ENCODE results near the gene EIF4EBP3.
A peak's percentile ranks its signal among the peaks of the same experiment; 100 is the strongest.
"Not testable (repeated sequence)": the region's sequence is repeated elsewhere in the genome, so short reads cannot be mapped to it uniquely, and the experiment has no call there.

The EIF4EBP3 gene

GRCh38 chr5:140557965-140558364, 10.5 kb downstream of the EIF4EBP3 start:
- no peak for DNase-seq

DNA sequence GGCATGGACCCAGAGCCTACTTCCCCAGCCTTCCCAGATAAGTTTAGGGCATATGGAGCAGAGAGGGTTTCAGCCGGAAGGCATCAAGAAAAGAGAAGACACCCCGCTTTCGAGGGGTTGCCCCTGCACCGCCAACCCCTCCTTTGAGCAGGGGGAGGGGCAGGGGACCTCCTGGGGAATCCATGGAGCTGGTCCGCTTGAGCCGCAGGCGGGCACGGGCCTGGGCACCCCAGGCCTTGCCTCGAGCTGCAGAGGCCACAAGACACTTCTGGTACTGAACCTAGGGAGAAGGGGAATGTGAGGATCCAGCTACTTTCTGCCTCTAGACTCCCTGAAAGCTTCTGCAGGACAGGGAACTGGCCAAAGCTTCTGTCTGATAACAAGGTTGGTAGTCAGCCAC, 11.1 kb downstream of the EIF4EBP3 start:
- DNase-seq: no peak

- no peak for DNase-seq
Measured at GRCh38 chr5:140560227-140560626, 12.8 kb downstream of the EIF4EBP3 start.

GRCh38 chr5:140561753-140562523, 14.5 kb downstream of the EIF4EBP3 start:
- no peak for DNase-seq

- DNase-seq: no peak
Measured at GRCh38 chr5:140563596-140563995, 16.1 kb downstream of the EIF4EBP3 start.

DNA sequence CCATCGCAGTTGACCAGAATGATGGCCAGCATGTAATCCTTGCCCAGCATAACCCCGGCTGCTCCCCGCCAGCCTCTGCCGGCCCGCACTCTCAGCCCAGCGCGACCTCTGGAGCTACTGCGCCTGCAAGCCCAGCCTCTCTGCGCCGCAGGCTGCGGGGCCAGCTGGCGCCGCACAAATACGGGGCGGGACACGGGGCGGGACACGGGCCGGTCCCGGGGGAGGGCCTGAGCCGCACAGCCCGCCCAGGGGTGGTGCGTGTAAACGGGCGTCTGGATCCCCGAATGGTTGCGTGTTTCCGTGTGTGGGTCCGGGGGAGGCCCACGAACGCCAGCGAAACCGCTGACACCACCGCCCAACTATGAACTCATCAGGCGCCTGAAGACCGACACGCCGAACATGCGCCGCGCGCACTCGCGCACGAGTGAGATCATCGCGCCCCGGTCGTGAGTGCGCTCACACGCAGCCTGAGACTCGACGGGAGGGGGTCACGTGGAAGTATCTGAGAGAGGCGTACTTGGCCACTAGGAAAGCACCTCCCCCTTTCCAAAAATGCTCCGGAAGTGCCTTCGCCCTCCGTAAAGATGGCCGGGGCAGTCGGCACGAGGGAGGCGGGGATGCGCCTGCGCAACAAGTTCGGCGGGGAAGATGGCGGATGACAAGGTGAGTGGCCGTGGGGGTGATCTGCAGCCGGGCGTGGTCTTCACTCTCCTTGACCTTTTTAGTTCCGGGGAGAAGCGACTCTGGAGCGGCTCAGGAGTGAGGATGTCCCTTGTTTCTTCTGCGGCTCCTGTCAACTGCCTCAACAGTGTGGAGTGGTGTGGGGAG, 16.9 kb downstream of the EIF4EBP3 start, which contains the start of the genes APBB3 and SLC35A4:
Gene APBB3 (minus strand): TSS at position 403 of the 828 bp plus-strand sequence. CDS start 353 bp downstream, at position 50.
Gene SLC35A4 (plus strand): TSS at position 633 of the 828 bp plus-strand sequence. CDS start 2,342 bp downstream, outside the sequence.
- peak; percentile 90 for DNase-seq

GRCh38 chr5:140565024-140565779, 17.7 kb downstream of the EIF4EBP3 start:
- no peak for DNase-seq

- no peak for DNase-seq
Measured at GRCh38 chr5:140565780-140566095, 18.3 kb downstream of the EIF4EBP3 start.

DNA sequence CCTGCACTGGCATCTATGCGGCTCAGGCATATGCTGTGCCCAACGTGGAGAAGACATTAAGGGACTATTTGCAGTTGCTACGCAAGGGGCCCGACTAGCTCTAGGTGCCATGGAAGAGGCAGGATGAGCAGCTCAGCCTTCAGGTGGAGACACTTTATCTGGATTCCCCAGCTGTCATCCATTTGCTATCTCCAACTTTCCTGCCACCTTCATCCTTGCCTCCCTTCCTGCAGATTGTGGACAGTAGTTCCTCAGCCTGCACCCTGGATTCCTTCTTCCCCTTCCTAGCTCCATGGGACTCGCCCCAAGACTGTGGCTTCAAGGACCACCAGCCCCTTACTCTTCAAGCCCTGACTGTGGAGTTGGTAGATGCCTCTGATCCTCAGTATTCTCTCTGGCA, 19.2 kb downstream of the EIF4EBP3 start:
- no peak for DNase-seq

GRCh38 chr5:140567136-140567818, 19.8 kb downstream of the EIF4EBP3 start:
- DNase-seq: no peak

- no peak for DNase-seq
Measured at GRCh38 chr5:140567871-140568270, 20.4 kb downstream of the EIF4EBP3 start.

DNA sequence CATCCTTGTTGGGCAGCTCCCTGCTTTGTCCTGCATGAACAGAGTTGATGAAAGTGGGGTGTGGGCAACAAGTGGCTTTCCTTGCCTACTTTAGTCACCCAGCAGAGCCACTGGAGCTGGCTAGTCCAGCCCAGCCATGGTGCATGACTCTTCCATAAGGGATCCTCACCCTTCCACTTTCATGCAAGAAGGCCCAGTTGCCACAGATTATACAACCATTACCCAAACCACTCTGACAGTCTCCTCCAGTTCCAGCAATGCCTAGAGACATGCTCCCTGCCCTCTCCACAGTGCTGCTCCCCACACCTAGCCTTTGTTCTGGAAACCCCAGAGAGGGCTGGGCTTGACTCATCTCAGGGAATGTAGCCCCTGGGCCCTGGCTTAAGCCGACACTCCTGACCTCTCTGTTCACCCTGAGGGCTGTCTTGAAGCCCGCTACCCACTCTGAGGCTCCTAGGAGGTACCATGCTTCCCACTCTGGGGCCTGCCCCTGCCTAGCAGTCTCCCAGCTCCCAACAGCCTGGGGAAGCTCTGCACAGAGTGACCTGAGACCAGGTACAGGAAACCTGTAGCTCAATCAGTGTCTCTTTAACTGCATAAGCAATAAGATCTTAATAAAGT, 21.1 kb downstream of the EIF4EBP3 start:
- no peak for DNase-seq

GRCh38 chr5:140569197-140569596, 21.7 kb downstream of the EIF4EBP3 start:
- DNase-seq: no peak

GRCh38 chr5:140570058-140570457, 22.6 kb downstream of the EIF4EBP3 start:
- no peak for DNase-seq

GRCh38 chr5:140570488-140570887, 23.0 kb downstream of the EIF4EBP3 start:
- DNase-seq: no peak

DNA sequence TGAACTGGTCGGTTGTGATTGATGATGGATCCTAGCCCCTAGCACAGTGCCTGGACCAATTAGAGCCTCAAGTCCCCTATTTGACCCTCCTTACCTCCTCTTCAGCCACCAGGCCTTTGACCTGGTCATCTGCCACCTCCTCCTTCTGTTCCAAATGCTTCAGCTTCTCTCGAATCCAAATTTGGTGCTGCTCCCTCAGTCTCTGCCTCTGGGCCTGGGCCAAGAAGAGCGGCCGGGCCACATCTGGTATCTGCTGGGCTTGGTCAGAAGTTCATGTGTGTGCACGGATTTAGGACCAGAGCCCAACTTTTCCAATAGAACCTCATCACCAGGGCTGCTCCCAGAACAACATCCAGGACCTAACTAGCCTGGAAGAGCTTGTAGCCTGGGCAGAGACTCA, 23.6 kb downstream of the EIF4EBP3 start:
- DNase-seq: no peak

DNA sequence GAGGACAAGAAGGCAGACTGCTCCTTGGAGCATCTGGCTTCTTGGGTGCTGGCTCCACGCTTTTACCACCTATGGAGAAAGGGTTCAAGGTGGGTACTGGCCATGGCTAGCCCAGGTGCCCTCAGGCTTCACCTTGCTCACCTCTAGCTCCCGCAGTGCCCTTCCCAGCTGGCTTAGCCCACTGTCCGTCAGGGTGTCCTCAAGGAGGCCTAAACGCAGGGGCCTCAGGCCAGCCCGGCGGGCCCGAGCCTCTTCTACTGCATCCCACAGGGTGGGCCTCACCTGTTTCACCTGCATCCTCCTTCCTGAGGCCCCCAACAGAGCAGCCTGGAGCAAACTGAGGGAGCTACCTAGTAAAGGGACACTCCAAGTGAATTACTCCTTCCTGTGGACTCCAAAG, 26.2 kb downstream of the EIF4EBP3 start:
- no peak for DNase-seq

GRCh38 chr5:140574165-140574564, 26.7 kb downstream of the EIF4EBP3 start:
- DNase-seq: no peak

DNA sequence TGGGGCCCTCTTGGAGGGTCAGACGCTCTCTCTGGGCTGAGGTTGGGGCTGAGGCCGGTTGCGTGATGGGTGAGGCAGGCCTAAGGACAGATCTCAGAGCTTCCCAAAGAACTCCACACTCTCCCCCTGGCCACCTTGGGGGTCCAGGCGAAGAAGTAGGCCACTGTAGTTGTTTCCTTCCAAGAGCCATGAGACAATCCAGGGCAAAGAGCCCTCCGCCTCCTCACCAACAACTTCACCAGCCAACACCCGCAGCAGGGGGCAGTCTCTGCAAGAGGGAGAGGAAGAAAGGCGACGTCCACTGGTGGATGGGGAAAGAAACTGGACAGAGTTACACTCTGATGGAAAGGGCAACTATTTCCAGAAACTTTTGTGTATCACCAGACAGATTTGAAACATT, 27.8 kb downstream of the EIF4EBP3 start:
- no peak for DNase-seq

DNA sequence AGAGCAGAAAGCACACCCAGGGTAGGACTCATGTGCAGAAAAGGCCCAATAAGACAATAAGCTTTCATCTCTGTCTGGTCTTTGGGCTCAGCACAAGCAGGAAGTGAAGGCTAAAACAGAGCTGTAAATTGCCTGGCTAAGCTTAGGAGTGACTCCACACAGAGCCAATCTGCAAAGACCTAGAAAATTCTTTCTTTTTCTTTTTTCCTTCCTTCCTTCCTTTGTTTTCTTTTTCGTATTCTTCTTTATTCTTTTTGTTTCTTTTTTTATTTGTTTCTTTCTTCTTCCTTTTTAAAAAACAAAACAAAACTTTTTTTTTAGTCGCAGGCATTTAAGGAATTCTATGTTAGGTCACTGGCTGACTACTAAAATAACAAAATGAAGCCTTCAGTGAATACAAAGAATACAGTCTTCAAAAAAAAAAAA, 29.3 kb downstream of the EIF4EBP3 start:
- DNase-seq: no peak

DNA sequence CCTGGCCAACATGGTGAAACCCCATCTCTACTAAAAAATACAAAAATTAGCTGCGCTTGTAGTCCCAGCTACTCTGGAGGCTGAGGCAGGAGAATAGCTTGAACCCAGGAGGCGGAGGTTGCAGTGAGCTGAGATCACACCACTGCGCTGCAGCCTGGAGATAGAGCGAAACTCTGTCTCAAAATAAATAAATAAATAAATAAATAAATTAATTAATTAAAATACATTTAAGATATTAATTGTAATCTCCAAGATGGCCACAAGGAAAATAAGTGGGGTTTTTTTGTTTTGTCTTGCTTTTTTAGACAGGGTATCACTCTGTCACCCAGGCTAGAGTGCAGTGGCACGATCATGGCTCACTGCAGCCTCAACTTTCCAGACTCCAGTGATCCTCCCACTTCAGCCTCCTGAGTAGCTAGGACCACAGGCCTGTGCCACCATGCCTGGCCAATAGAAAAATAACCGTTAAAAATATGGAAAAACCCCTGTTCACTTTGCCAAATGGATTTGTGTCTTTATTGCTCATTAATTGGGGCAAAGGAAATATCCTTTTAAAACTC, 31.8 kb downstream of the EIF4EBP3 start:
- DNase-seq: not testable (repeated sequence)

DNA sequence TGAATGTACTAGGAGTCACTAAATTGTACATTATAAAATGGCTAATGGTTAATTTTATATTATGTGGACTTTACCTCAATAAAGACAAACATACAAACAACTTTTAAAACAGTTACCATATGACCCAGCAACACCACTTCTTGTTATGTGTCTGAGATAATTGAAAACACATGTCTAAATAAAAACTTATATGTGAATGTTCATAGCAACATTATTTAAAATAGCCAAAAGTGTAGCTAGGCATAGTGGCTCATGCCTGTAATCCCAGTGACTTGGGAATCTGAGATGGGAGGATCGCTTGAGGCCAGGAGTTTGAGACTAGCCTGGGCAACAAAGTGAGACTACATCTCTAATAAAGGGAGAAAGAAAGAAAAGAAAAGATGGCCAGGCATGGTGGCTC, 40.0 kb downstream of the EIF4EBP3 start:
- no peak for DNase-seq
